H1 (cell line): ENCODE measurements around the gene NFIX. TPM values are rescaled to one million over a fixed set of nuclear protein-coding genes. Genes with fewer than 3 reads are reported as not detected.

ENCODE experiments used
- CTCF ChIA-PET: fragments of 300-600 bp; sonication (Branson Sonifier 250); formaldehyde crosslinking; loops from one replicate; lab custom pipeline; 2021; ENCODE audit not compliant: partially characterized antibody; lab: Charles Lee
- POLR2A ChIA-PET: fragments of 300-600 bp; sonication (Branson Sonifier 250); formaldehyde crosslinking; loops from one replicate; lab custom pipeline; 2021; ENCODE audit warnings: inconsistent platforms; ENCODE audit not compliant: partially characterized antibody; lab: Charles Lee
- DNase-seq, 2 experiments: peaks; one replicate each; pipeline versions ENCODE4 v3.0.0 to v3.0.0-alpha.2; 2010 to 2022; ENCODE audit warnings: low spot score in 2 of 2, low read depth in 1 of 2, mixed read lengths in 1 of 2
- FAIRE-seq: peaks from 2 replicates; lab custom pipeline; 2011; peaks lifted over from hg19 to GRCh38; lab: Jason Lieb, UNC
- H2AFZ ChIP-seq: 2 replicates; pipeline ENCODE4 v1.8.1; 2012; ENCODE audit warnings: low read length, inconsistent platforms
- H2AK5ac ChIP-seq: 2 replicates; pipeline ENCODE4 v1.6.1; 2013; ENCODE audit warnings: low read depth, low read length
- H2BK120ac ChIP-seq: replicated peaks from 2 replicates; pipeline ENCODE3; 2013; ENCODE audit warnings: low read depth, low read length, inconsistent platforms
- H2BK12ac ChIP-seq: 2 replicates; pipeline ENCODE4 v1.6.1; 2013; ENCODE audit warnings: low read depth, low read length
- H2BK15ac ChIP-seq: 2 replicates; pipeline ENCODE4 v1.6.1; 2013; ENCODE audit warnings: low read length
- H2BK20ac ChIP-seq: 2 replicates; pipeline ENCODE4 v1.6.1; 2013; ENCODE audit warnings: low read length
- H2BK5ac ChIP-seq: 2 replicates; pipeline ENCODE4 v1.6.1; 2013; ENCODE audit warnings: low read depth, low read length
- H3K14ac ChIP-seq: 2 replicates; pipeline ENCODE4 v1.6.1; 2013; ENCODE audit warnings: inconsistent platforms; ENCODE audit not compliant: insufficient read length
- H3K18ac ChIP-seq: 2 replicates; pipeline ENCODE4 v1.6.1; 2013; ENCODE audit warnings: low read length; ENCODE audit errors: extremely low read depth
- H3K23ac ChIP-seq: 2 replicates; pipeline ENCODE4 v1.6.1; 2013; ENCODE audit warnings: inconsistent platforms; ENCODE audit not compliant: insufficient read length
- H3K23me2 ChIP-seq: 2 replicates; pipeline ENCODE4 v1.6.1; 2013; ENCODE audit warnings: low read depth, low read length
- H3K27ac ChIP-seq: 2 replicates; pipeline ENCODE4 v1.6.1; 2011; ENCODE audit warnings: low read depth, low read length, inconsistent platforms
- H3K27me3 ChIP-seq, 4 experiments: replicated peaks in 1 of 4; 1 replicate in 1 of 4; 2 replicates in 3 of 4; pipeline versions ENCODE4 v1.6.1 to v1.8.1; 2011 to 2013; ENCODE audit warnings: low read length in 3 of 4, mild to moderate bottlenecking in 3 of 4, inconsistent platforms in 2 of 4, mixed read lengths in 2 of 4, moderate library complexity in 1 of 4; ENCODE audit not compliant: control insufficient read depth in 3 of 4, insufficient read depth in 3 of 4; ENCODE audit errors: extremely low read depth in 1 of 4
- H3K36me3 ChIP-seq, 4 experiments: 2 replicates each; pipeline versions ENCODE4 v1.6.1 to v1.8.1; 2011 to 2013; ENCODE audit warnings: mild to moderate bottlenecking in 4 of 4, low read length in 3 of 4, moderate library complexity in 2 of 4, control low read depth in 1 of 4, inconsistent platforms in 1 of 4; ENCODE audit not compliant: insufficient read depth in 4 of 4, control insufficient read depth in 2 of 4
- H3K4ac ChIP-seq: replicated peaks from 2 replicates; pipeline ENCODE3; 2013; ENCODE audit warnings: low read length, low read depth, mixed read lengths, inconsistent platforms; ENCODE audit not compliant: insufficient read length
- H3K4me1 ChIP-seq, 4 experiments: replicated peaks in 1 of 4; 1 replicate in 1 of 4; 2 replicates in 3 of 4; pipeline versions ENCODE4 v1.6.1 to v1.8.1; 2011 to 2013; ENCODE audit warnings: low read length in 3 of 4, inconsistent platforms in 2 of 4, mixed read lengths in 1 of 4; ENCODE audit not compliant: insufficient read depth in 4 of 4, control insufficient read depth in 3 of 4
- H3K4me2 ChIP-seq, 2 experiments: 2 replicates each; pipeline versions ENCODE4 v1.6.1 to v1.8.1; 2011 to 2013; ENCODE audit warnings: low read depth in 2 of 2, low read length in 2 of 2, control low read depth in 1 of 2, inconsistent platforms in 1 of 2, mild to moderate bottlenecking in 1 of 2; ENCODE audit not compliant: insufficient read depth in 1 of 2
- H3K4me3 ChIP-seq, 4 experiments: fragments of 200-600, 300-600 bp in 1 of 4; sonication (generic), shearing (Covaris generic), sonication (Bioruptor Twin) in 1 of 4; 2 replicates each; pipeline versions ENCODE4 v1.5.1 to v1.8.1; 2011 to 2016; ENCODE audit warnings: low read length in 4 of 4, low read depth in 3 of 4, control low read depth in 2 of 4, inconsistent platforms in 2 of 4, mild to moderate bottlenecking in 2 of 4, mixed read lengths in 1 of 4, moderate library complexity in 1 of 4; ENCODE audit not compliant: insufficient read depth in 2 of 4; ENCODE audit errors: extremely low read depth in 1 of 4
- H3K56ac ChIP-seq: replicated peaks from 2 replicates; pipeline ENCODE3; 2013; ENCODE audit warnings: low read depth, mild to moderate bottlenecking, mixed read lengths, low read length, inconsistent platforms; ENCODE audit not compliant: insufficient read length
- H3K79me1 ChIP-seq: 2 replicates; pipeline ENCODE4 v1.6.1; 2013; ENCODE audit warnings: low read depth, low read length, control low read depth
- H3K79me2 ChIP-seq, 2 experiments: 2 replicates each; pipeline versions ENCODE4 v1.6.1 to v1.8.1; 2012 to 2013; ENCODE audit warnings: low read length in 2 of 2, mild to moderate bottlenecking in 2 of 2, inconsistent platforms in 1 of 2; ENCODE audit not compliant: insufficient read depth in 2 of 2, control insufficient read depth in 1 of 2
- H3K9ac ChIP-seq, 4 experiments: replicated peaks in 1 of 4; 1 replicate in 1 of 4; 2 replicates in 3 of 4; pipeline versions ENCODE4 v1.6.1 to v1.8.1; 2011 to 2013; ENCODE audit warnings: low read depth in 3 of 4, low read length in 3 of 4, control low read depth in 2 of 4, mild to moderate bottlenecking in 2 of 4, moderate library complexity in 2 of 4, inconsistent platforms in 1 of 4; ENCODE audit errors: extremely low read depth in 1 of 4
- H3K9me3 ChIP-seq, 2 experiments: 2 replicates each; pipeline versions ENCODE4 v1.6.1 to v1.8.1; 2012 to 2013; ENCODE audit warnings: mild to moderate bottlenecking in 2 of 2, moderate library complexity in 2 of 2, control low read depth in 1 of 2, inconsistent platforms in 1 of 2, low read depth in 1 of 2, low read length in 1 of 2, mixed read lengths in 1 of 2; ENCODE audit not compliant: insufficient read depth in 2 of 2
- H4K20me1 ChIP-seq, 2 experiments: replicated peaks in 1 of 2; 2 replicates each; pipeline versions ENCODE3 to v1.8.1; 2011 to 2013; ENCODE audit warnings: inconsistent platforms in 2 of 2, low read length in 2 of 2, mild to moderate bottlenecking in 1 of 2; ENCODE audit not compliant: insufficient read depth in 2 of 2, control insufficient read depth in 1 of 2
- H4K5ac ChIP-seq: 2 replicates; pipeline ENCODE4 v1.6.1; 2013; ENCODE audit warnings: low read length, low read depth, mixed read lengths, inconsistent platforms; ENCODE audit not compliant: insufficient read length
- H4K8ac ChIP-seq: 2 replicates; pipeline ENCODE4 v1.8.0; 2013; ENCODE audit warnings: mild to moderate bottlenecking, moderate library complexity, low read length, inconsistent platforms; ENCODE audit not compliant: insufficient read depth; ENCODE audit errors: extremely low read depth
- H4K91ac ChIP-seq: replicated peaks from 2 replicates; pipeline ENCODE3; 2013; ENCODE audit warnings: low read length, mixed read lengths, inconsistent platforms; ENCODE audit not compliant: insufficient read length
- CHD2 ChIP-seq: IDR thresholded peaks from 2 replicates; pipeline ENCODE4 v1.6.1; 2012; ENCODE audit warnings: low read length, improper control_type of control experiment
- CTCF ChIP-seq, 3 experiments: IDR thresholded peaks; 1 replicate in 2 of 3; 2 replicates in 1 of 3; pipeline versions ENCODE4 v1.5.1 to v1.6.1; 2011; ENCODE audit warnings: low read length in 3 of 3, mild to moderate bottlenecking in 3 of 3, inconsistent platforms in 2 of 3, low read depth in 1 of 3, moderate library complexity in 1 of 3; ENCODE audit not compliant: insufficient read depth in 1 of 3; ENCODE audit errors: control extremely low read depth in 1 of 3
- EGR1 ChIP-seq: IDR thresholded peaks from 2 replicates; pipeline ENCODE4 v1.6.1; 2011; ENCODE audit warnings: low read depth, low read length, borderline replicate concordance
- FOSL1 ChIP-seq: IDR thresholded peaks from 2 replicates; pipeline ENCODE4 v1.6.1; 2011; ENCODE audit warnings: mild to moderate bottlenecking, low read depth, low read length, moderate library complexity; ENCODE audit not compliant: insufficient read depth
- GTF2F1 ChIP-seq: IDR thresholded peaks from 2 replicates; pipeline ENCODE4 v1.6.1; 2012; ENCODE audit warnings: low read depth, low read length, improper control_type of control experiment, borderline replicate concordance
- HDAC2 ChIP-seq, 2 experiments: fragments of 300-600 bp in 1 of 2; sonication (generic) in 1 of 2; IDR thresholded peaks; 2 replicates each; pipeline ENCODE4 v1.6.1; 2011 to 2012; ENCODE audit warnings: low read depth in 2 of 2, low read length in 2 of 2, mild to moderate bottlenecking in 2 of 2, moderate library complexity in 2 of 2, borderline replicate concordance in 1 of 2, inconsistent platforms in 1 of 2
- KDM5A ChIP-seq: fragments of 200-600 bp; IDR thresholded peaks from 2 replicates; pipeline ENCODE4 v1.7.1; 2012; ENCODE audit warnings: mild to moderate bottlenecking, low read length, inconsistent platforms, mixed read lengths
- PHF8 ChIP-seq: fragments of 200-600 bp; sonication (generic); conservative IDR thresholded peaks from 2 replicates; pipeline ENCODE4 v1.7.1; 2012; ENCODE audit warnings: low read depth, mild to moderate bottlenecking, inconsistent platforms, low read length, moderate library complexity
- POLR2A ChIP-seq, 2 experiments: IDR thresholded peaks; 1 replicate in 1 of 2; 2 replicates in 1 of 2; pipeline ENCODE4 v1.6.1; 2011; ENCODE audit warnings: low read depth in 2 of 2, low read length in 2 of 2, mild to moderate bottlenecking in 2 of 2; ENCODE audit errors: control extremely low read depth in 1 of 2
- WGBS, 2 experiments: shearing (Covaris generic) in 1 of 2; methylation state at CpG; one replicate each; pipeline versions ENCODE4 v1.1.6 to v1.1.7; 2013 to 2015; ENCODE audit warnings: low lambda C conversion rate in 2 of 2, mixed read lengths in 2 of 2, inconsistent platforms in 1 of 2, low coverage in 1 of 2, missing lambda C conversion rate in 1 of 2; ENCODE audit not compliant: insufficient replicate concordance in 2 of 2, insufficient coverage in 1 of 2, insufficient read length in 1 of 2; ENCODE audit errors: extremely low coverage in 1 of 2, missing lambda C conversion rate in 1 of 2; 5-methylcytosine and 5-hydroxymethylcytosine counted together
- polyA plus RNA-seq, 7 experiments: library from polyadenylated mRNA; depleted of rRNA in 3 of 7; stranded (reverse) in 5 of 7; unstranded in 2 of 7; fragments of >200 nt in 5 of 7; fragments of 200-250 nt in 2 of 7; gene quantifications; 1 replicate in 5 of 7; 2 replicates in 1 of 7; 4 replicates in 1 of 7; pipeline versions ENCODE4 v1.2.1 to v1.2.3, GENCODE V29; 2011 to 2013; ENCODE audit warnings: missing spikeins in 2 of 7, mixed read lengths in 2 of 7
- total RNA-seq: library from RNA; stranded (reverse); fragmentation: NEBNext Ultra II Directional; extraction: Animal tissue kit (Norgen Biotek cat#: 25700); gene quantifications from 2 replicates; pipeline ENCODE4 v1.2.1, GENCODE V29; 2021
- TF ChIP-seq, protein P1 (sequence below): IDR thresholded peaks from 2 replicates; pipeline ENCODE4 v1.6.1; 2012; ENCODE audit warnings: inconsistent platforms

The NFIX gene
- total and polyA plus RNA-seq, 2 of the 8 experiments (the other 6 are each of a cell fraction or from before 2014, with no cell fraction given), result 0.03 to 0.20 TPM

DNA sequence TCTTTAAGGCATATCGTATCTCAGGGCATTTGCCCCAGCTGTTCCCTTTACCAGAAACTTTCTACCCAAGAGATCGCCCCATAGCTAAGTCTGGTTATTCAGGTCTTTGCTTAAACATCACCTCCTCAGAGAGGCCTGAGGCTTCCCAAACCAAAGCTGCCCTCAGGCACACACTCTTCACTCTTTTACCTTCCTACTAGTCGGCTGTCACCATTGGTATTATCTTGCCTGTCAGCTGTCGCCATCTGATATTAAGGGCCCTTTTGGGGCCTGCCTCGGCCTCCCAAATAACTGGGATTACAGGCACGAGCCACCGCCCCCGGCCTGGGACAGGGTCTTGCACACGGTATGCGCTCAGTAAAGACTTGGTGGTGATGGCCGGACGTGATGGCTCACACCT is 39.3 kb upstream of the NFIX start:
- FAIRE-seq, result no peak
- 71% methylated on average over 12 of the region's 12 CpGs; no CpG with 5 or more reads in 1 of the 2 experiments for WGBS, 2 experiments
- no peak for TF ChIP-seq CHD2
- no peak for TF ChIP-seq KDM5A
- TF ChIP-seq PHF8, result no peak
- TF ChIP-seq GTF2F1, result no peak
- TF ChIP-seq EGR1, result no peak
- TF ChIP-seq POLR2A (IDR thresholded peaks at IDR 0.05; ENCODE audit: control extremely low read depth in 1 of 2, low read depth in 2 of 2, low read length in 2 of 2), result no peak
- TF ChIP-seq CTCF (IDR thresholded peaks at IDR 0.05; ENCODE audit: control extremely low read depth in 1 of 3, insufficient read depth in 1 of 3, low read depth in 1 of 3, low read length in 3 of 3), result no peak
- TF ChIP-seq HDAC2 (IDR thresholded peaks at IDR 0.05; ENCODE audit: borderline replicate concordance in 1 of 2, low read depth in 2 of 2, low read length in 2 of 2), result no peak
- TF ChIP-seq, protein P1, sequence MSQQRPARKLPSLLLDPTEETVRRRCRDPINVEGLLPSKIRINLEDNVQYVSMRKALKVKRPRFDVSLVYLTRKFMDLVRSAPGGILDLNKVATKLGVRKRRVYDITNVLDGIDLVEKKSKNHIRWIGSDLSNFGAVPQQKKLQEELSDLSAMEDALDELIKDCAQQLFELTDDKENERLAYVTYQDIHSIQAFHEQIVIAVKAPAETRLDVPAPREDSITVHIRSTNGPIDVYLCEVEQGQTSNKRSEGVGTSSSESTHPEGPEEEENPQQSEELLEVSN, result no peak
- no peak for TF ChIP-seq FOSL1

More for the DNA sequence above, 39.3 kb upstream of the NFIX start:
- Histone ChIP-seq H2AK5ac (no peak overlapping the region; the same call in 1 of the 2 replicates), H2BK5ac (no peak overlapping the region), H3K79me1 (peaks cover 4% of the 10 kb centered on the region; the same call in 1 of the 2 replicates), H3K4ac (no peak overlapping the region), H3K56ac (no peak overlapping the region), H3K18ac (no peak overlapping the region), H3K4me1 (peaks cover 0 to 4% (median 2%) of the 10 kb centered on the region in 4 experiments; a peak in 3 of 7 replicates), H3K14ac (no peak overlapping the region), H3K27me3 (no peaks in the 10 kb centered on the region), H2BK15ac (no peak overlapping the region), H3K23me2 (peaks cover 6% of the 10 kb centered on the region), H4K8ac (no peak overlapping the region), H3K9me3 (no peaks in the 10 kb centered on the region; a peak in 1 of 4 replicates), H4K20me1 (peaks cover 0 to 9% of the 10 kb centered on the region in 2 experiments), H3K4me2 (peak overlapping the region; percentile 67 to 81), H2AFZ (no peak overlapping the region), H3K4me3 (peak overlapping the region; percentile 82 to 91 (median 88); a peak in 7 of 8 replicates), H3K9ac (peak overlapping the region in 3 of 4 experiments; percentile 25 to 95 (median 58); a peak in 3 of 7 replicates), H2BK20ac (no peak overlapping the region), H2BK120ac (no peak overlapping the region), H3K27ac (no peak overlapping the region), H4K5ac (no peak overlapping the region), H3K23ac (no peak overlapping the region), H2BK12ac (no peak overlapping the region), H3K79me2 (peaks cover 4 to 27% of the 10 kb centered on the region in 2 experiments; a peak in 3 of 4 replicates), H3K36me3 (peaks cover 3 to 32% (median 5%) of the 10 kb centered on the region in 4 experiments; a peak in 4 of 8 replicates), H4K91ac (no peak overlapping the region)
- DNase-seq, result no peak
- ChIA-PET CTCF (interaction anchor here (0.6 to 6.7 kb wide), 2 partner anchors 11 to 765 kb away, joined by 3 to 62 read pairs; no protein-coding TSS in a partner anchor), POLR2A (interaction anchor here (1.0 to 8.1 kb wide), 16 partner anchors 7 to 163 kb away, joined by 3 to 71 read pairs (median 4); partner anchors contain the start of genes CALR, KLF1, RAD23A and SYCE2)
